HFFc6 (cell line): ENCODE data around the gene SCYL1. TPM values are rescaled to one million over a fixed set of nuclear protein-coding genes. Genes with fewer than 3 reads are reported as not detected.

Source experiments
- DNase-seq: peaks from one replicate; pipeline ENCODE4 v3.0.0-alpha.2; 2018
- H3K27ac Mint-ChIP-seq: 2 replicates; pipeline ENCODE4 v1.8.0; 2020; ENCODE audit warnings: mild to moderate bottlenecking, mixed read lengths
- H3K27me3 Mint-ChIP-seq: 2 replicates; pipeline ENCODE4 v1.8.0; 2021; ENCODE audit warnings: mild to moderate bottlenecking, moderate library complexity, mixed read lengths; ENCODE audit not compliant: insufficient read depth
- H3K36me3 Mint-ChIP-seq: 2 replicates; pipeline ENCODE4 v1.8.0; 2021; ENCODE audit warnings: low read depth, mixed read lengths
- H3K4me1 Mint-ChIP-seq: 2 replicates; pipeline ENCODE4 v1.8.0; 2020; ENCODE audit warnings: low read depth, mixed read lengths
- H3K4me3 Mint-ChIP-seq: 2 replicates; pipeline ENCODE4 v1.8.0; 2020; ENCODE audit warnings: mild to moderate bottlenecking, moderate library complexity, mixed read lengths
- H3K9me3 Mint-ChIP-seq: 2 replicates; pipeline ENCODE4 v1.8.0; 2020; ENCODE audit warnings: mild to moderate bottlenecking, mixed read lengths
- total RNA-seq, 6 experiments: library from RNA; stranded (reverse); fragmentation: NEBNext Ultra II Directional; extraction: Animal tissue kit (Norgen Biotek cat#: 25700); gene quantifications; 2 replicates in 1 of 6; 3 replicates in 5 of 6; pipeline ENCODE4 v1.2.3, GENCODE V29; 2021
- TF ChIP-seq, protein P1 (sequence below): fragments of 200-600 bp; sonication (generic); IDR thresholded peaks from 2 replicates; pipeline ENCODE4 v1.5.0; 2021; ENCODE audit warnings: antibody characterized with exemption, mild to moderate bottlenecking

Gene SCYL1
- total RNA-seq, 6 experiments from 2014 or later, result 120 to 137 (median 126) TPM

DNA sequence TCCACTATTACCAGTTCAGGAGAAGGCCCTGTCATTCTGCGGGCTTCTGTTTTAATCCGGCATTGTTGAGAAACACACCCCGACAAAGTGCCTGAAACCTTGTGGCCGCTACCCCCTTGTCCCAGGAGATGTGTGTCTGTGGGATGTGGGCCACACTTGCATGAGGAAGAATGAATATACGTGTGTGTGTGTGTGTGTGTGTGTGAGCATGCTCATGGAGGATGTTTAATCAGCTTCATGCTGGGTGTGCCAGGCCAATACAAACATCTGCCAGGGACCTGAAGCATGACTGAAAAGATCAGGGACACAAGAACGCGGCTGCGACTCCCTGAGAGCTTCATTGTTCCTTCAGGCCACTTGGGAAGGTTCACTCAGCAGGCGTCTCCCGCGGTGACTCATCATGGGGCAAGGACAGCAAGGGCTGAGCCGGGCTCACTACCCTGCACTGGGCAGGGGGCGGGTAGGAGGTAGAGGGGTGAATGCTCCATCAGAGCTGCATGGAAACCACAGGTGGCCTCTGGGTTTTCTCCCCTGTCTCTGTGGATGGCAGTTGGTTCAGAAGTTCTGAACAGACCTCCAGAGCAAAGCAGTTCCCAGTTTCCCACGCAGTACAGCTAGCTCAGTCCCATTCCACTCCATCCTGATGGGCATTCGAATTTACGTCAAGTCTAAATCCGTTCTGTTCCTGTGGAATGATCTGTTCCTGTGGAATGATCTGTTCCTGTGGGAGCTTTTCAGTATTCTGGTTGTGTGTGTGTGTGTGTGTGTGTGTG is 33.1 kb upstream of the SCYL1 start:
- peak; percentile 98 for DNase-seq
- Mint-ChIP-seq H3K36me3 (no peaks in the 10 kb centered on the region), H3K9me3 (no peaks in the 10 kb centered on the region), H3K27me3 (peaks cover 17% of the 10 kb centered on the region), H3K4me3 (peak overlapping the region; percentile 81), H3K4me1 (peaks cover 91% of the 10 kb centered on the region), H3K27ac (peak overlapping the region; percentile 99)
- TF ChIP-seq, protein P1, sequence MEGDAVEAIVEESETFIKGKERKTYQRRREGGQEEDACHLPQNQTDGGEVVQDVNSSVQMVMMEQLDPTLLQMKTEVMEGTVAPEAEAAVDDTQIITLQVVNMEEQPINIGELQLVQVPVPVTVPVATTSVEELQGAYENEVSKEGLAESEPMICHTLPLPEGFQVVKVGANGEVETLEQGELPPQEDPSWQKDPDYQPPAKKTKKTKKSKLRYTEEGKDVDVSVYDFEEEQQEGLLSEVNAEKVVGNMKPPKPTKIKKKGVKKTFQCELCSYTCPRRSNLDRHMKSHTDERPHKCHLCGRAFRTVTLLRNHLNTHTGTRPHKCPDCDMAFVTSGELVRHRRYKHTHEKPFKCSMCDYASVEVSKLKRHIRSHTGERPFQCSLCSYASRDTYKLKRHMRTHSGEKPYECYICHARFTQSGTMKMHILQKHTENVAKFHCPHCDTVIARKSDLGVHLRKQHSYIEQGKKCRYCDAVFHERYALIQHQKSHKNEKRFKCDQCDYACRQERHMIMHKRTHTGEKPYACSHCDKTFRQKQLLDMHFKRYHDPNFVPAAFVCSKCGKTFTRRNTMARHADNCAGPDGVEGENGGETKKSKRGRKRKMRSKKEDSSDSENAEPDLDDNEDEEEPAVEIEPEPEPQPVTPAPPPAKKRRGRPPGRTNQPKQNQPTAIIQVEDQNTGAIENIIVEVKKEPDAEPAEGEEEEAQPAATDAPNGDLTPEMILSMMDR, result no peak

GRCh38 chr11:65492387-65492636 is 32.6 kb upstream of the SCYL1 start:
- H3K4me3 Mint-ChIP-seq, result peak overlapping the region; percentile 81
- DNase-seq, result no peak
- TF ChIP-seq, protein P1, result no peak
- peak overlapping the region; percentile 99 for H3K27ac Mint-ChIP-seq
- peaks cover 91% of the 10 kb centered on the region for H3K4me1 Mint-ChIP-seq
- no peaks in the 10 kb centered on the region for H3K36me3 Mint-ChIP-seq
- H3K27me3 Mint-ChIP-seq, result peaks cover 21% of the 10 kb centered on the region
- H3K9me3 Mint-ChIP-seq, result no peaks in the 10 kb centered on the region

DNA sequence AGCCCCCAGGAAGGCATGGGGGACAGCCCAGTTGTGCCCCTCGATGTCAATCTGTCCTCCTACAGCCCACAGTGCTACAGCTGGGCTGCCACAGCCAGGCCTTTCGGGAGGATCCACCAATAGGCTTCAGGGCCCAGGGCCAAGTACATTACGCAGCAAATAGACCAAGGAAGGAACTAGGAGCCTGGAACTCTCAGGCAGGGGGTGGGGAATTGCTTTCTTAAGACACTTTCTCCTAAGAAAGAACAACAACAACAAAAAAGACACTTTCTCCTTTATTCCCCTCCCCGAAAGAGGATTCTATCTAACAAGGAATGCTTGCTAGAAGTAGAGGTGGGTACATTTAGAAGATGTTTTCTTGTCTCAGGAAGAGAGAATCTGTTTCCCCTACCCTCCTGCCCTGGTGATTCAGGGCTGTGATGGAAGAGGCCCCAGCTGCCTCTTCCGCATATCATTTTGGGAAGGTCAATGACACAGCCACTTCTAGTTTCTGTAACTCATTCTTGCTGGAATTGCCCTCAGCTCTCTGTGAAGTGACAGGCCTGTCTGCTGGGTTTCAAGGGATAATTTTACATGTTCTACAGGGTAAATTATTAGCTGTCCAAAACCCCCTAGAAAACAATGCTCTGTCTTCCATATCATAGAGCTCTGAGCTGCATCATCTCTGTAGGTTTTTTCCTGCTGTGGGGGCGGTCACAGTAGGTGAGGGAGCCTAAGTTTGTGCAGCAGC is 32.1 kb upstream of the SCYL1 start:
- peak overlapping the region; percentile 81 for H3K4me3 Mint-ChIP-seq
- DNase-seq, result peak; percentile 77
- peaks cover 23% of the 10 kb centered on the region for H3K27me3 Mint-ChIP-seq
- H3K27ac Mint-ChIP-seq, result peak overlapping the region; percentile 99
- TF ChIP-seq, protein P1, result no peak
- no peaks in the 10 kb centered on the region for H3K36me3 Mint-ChIP-seq
- H3K9me3 Mint-ChIP-seq, result no peaks in the 10 kb centered on the region
- H3K4me1 Mint-ChIP-seq, result peaks cover 91% of the 10 kb centered on the region

GRCh38 chr11:65493367-65494176 is 31.3 kb upstream of the SCYL1 start:
- H3K4me1 Mint-ChIP-seq, result peaks cover 91% of the 10 kb centered on the region
- H3K27ac Mint-ChIP-seq, result peak overlapping the region; percentile 99
- TF ChIP-seq, protein P1, result no peak
- DNase-seq, result peak; percentile 99
- H3K4me3 Mint-ChIP-seq, result peak overlapping the region; percentile 81
- peaks cover 22% of the 10 kb centered on the region for H3K27me3 Mint-ChIP-seq
- no peaks in the 10 kb centered on the region for H3K36me3 Mint-ChIP-seq
- no peaks in the 10 kb centered on the region for H3K9me3 Mint-ChIP-seq

DNA sequence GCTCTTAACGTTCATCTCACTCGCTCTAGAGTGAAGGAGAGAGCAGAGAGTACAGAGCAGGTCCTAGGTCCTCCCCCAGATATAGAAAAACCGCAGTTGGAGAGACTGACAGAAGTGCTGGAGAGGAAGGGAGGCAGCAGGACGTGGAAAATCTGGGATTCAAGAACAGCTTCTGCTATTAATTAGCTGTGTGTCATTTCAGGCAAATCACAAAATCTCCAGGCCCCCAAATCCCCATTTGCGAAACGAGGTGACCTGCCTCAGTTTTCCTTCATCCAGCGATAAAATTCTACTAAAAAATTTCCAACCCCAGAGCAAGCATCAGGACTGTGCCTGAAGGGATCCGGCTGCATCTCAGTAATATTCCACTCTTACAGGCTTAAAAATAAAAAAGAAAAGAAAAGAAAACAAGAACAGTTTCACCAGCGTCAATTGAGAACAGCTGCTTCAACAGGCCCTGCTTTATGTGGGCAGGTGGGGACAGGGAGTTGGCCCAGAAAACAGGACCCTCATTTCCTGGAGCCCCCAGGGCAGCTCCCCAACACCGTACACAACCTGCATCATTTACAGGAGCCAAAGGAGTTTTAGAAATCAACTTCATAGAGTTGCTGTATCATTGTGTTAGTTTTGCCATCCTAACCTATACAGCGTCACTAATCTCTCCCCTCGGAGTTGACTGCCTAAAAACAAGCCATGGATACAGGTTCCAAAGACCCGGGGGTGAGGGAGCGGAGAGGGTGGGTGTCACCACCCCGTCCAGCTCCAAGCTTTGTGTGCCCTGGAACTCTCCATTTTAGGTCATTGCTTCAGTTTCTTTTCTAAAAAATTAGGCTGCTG is 28.4 kb upstream of the SCYL1 start:
- DNase-seq, result peak; percentile 47
- no peaks in the 10 kb centered on the region for H3K36me3 Mint-ChIP-seq
- TF ChIP-seq, protein P1, result no peak
- peaks cover 65% of the 10 kb centered on the region for H3K4me1 Mint-ChIP-seq
- H3K4me3 Mint-ChIP-seq, result peak overlapping the region; percentile 86; the same call in 1 of the 2 replicates
- H3K27ac Mint-ChIP-seq, result no peak overlapping the region
- no peaks in the 10 kb centered on the region for H3K9me3 Mint-ChIP-seq
- peaks cover 14% of the 10 kb centered on the region for H3K27me3 Mint-ChIP-seq
